Fibroblast of lung (primary cell): ENCODE results near the gene KIRREL2. TPM values are rescaled to one million over a fixed set of nuclear protein-coding genes. Genes with fewer than 3 reads are reported as not detected.

Source experiments
- DNase-seq, 2 donors: peaks; one replicate each; pipeline versions ENCODE4 v3.0.0 to v3.0.0-alpha.2; 2010; ENCODE audit warnings: low read depth in 2 of 2
- H2AFZ ChIP-seq: 2 replicates; pipeline ENCODE4 v1.5.1; 2012; ENCODE audit warnings: low read length, control low read depth, inconsistent platforms
- H3K27ac ChIP-seq: 2 replicates; pipeline ENCODE4 v1.5.1; 2011; ENCODE audit warnings: low read length, control low read depth; ENCODE audit not compliant: insufficient read depth
- H3K27me3 ChIP-seq: 2 replicates; pipeline ENCODE4 v1.5.1; 2011; ENCODE audit warnings: mild to moderate bottlenecking, low read length; ENCODE audit not compliant: control insufficient read depth, insufficient read depth
- H3K36me3 ChIP-seq: 2 replicates; pipeline ENCODE4 v1.5.1; 2011; ENCODE audit warnings: low read length; ENCODE audit not compliant: control insufficient read depth, insufficient read depth
- H3K4me1 ChIP-seq: 2 replicates; pipeline ENCODE4 v1.5.1; 2011; ENCODE audit warnings: low read length; ENCODE audit not compliant: control insufficient read depth, insufficient read depth; ENCODE audit errors: extremely low read depth
- H3K4me2 ChIP-seq: 2 replicates; pipeline ENCODE4 v1.5.1; 2011; ENCODE audit warnings: low read length, control low read depth; ENCODE audit not compliant: insufficient read depth; ENCODE audit errors: extremely low read depth
- H3K4me3 ChIP-seq, 4 experiments: fragments of 200-600 bp in 1 of 4; sonication (generic) in 1 of 4; replicated peaks in 1 of 4; 2 replicates each; pipeline ENCODE4 v1.5.1; 2011 to 2016; ENCODE audit warnings: low read length in 4 of 4, low read depth in 3 of 4, mild to moderate bottlenecking in 3 of 4, control low read depth in 2 of 4, inconsistent platforms in 1 of 4, mixed read lengths in 1 of 4; ENCODE audit not compliant: insufficient read depth in 1 of 4; ENCODE audit errors: control extremely low read depth in 1 of 4
- H3K79me2 ChIP-seq: 2 replicates; pipeline ENCODE4 v1.5.1; 2012; ENCODE audit warnings: mild to moderate bottlenecking, low read length, inconsistent platforms; ENCODE audit not compliant: control insufficient read depth, insufficient read depth
- H3K9ac ChIP-seq: 2 replicates; pipeline ENCODE4 v1.5.1; 2011; ENCODE audit warnings: mild to moderate bottlenecking, low read length, control low read depth; ENCODE audit not compliant: insufficient read depth
- H3K9me3 ChIP-seq: 2 replicates; pipeline ENCODE4 v1.5.1; 2012; ENCODE audit warnings: low read depth, low read length; ENCODE audit not compliant: control insufficient read depth, insufficient read depth
- H4K20me1 ChIP-seq: 2 replicates; pipeline ENCODE4 v1.5.1; 2011; ENCODE audit warnings: low read length; ENCODE audit not compliant: control insufficient read depth, insufficient read depth; ENCODE audit errors: extremely low read depth
- CTCF ChIP-seq, 2 donors: IDR thresholded peaks in 1 of 2; conservative IDR thresholded peaks in 1 of 2; 1 replicate in 1 of 2; 2 replicates in 1 of 2; pipeline ENCODE4 v1.5.1; 2011 to 2012; ENCODE audit warnings: low read length in 2 of 2, control low read depth in 1 of 2, inconsistent platforms in 1 of 2, low read depth in 1 of 2, mild to moderate bottlenecking in 1 of 2
- EZH2 ChIP-seq: IDR thresholded peaks from 2 replicates; pipeline ENCODE4 v1.5.1; 2012; ENCODE audit warnings: low read length, control low read depth, mild to moderate bottlenecking; ENCODE audit errors: missing control alignments
- polyA plus RNA-seq, 2 donors: library from polyadenylated mRNA; depleted of rRNA in 1 of 2; stranded (reverse) in 1 of 2; unstranded in 1 of 2; fragments of >200 nt; gene quantifications; 2 replicates each; pipeline ENCODE4 v1.2.1, GENCODE V29; 2011 to 2012; ENCODE audit warnings: missing spikeins in 1 of 2
- total RNA-seq: library from RNA; depleted of rRNA; stranded (reverse); fragments of >200 nt; gene quantifications from 2 replicates; pipeline ENCODE4 v1.2.1, GENCODE V29; 2014

The KIRREL2 gene
- total and polyA plus RNA-seq, 2 donors (not counting 1 experiment from before 2014, with no cell fraction given) = under 0.01 TPM; not detected in 1

- Histone ChIP-seq H4K20me1 (no peaks in the 10 kb centered on the region), H3K4me3 (peak overlapping the region; percentile 75 to 94 (median 80)), H3K36me3 (peaks cover 12% of the 10 kb centered on the region), H2AFZ (no peak overlapping the region), H3K79me2 (peaks cover 4% of the 10 kb centered on the region), H3K9ac (peak overlapping the region; percentile 71), H3K27me3 (no peaks in the 10 kb centered on the region), H3K4me2 (peak overlapping the region; percentile 86), H3K9me3 (no peaks in the 10 kb centered on the region), H3K27ac (peak overlapping the region; percentile 36), H3K4me1 (peaks cover 8% of the 10 kb centered on the region)
- TF ChIP-seq EZH2 (no peak), CTCF (conservative IDR thresholded peaks at IDR 0.05 in 1 of 2, IDR thresholded peaks at IDR 0.05 in 1 of 2; ENCODE audit: low read depth in 1 of 2, low read length in 2 of 2) (no peak)
- no peak for DNase-seq
These were observed 41.2 kb downstream of the KIRREL2 start for GRCh38 chr19:35897706-35898451.

GRCh38 chr19:35898499-35898809 lies 41.7 kb downstream of the KIRREL2 start:
- Histone ChIP-seq H3K4me1 (peaks cover 12% of the 10 kb centered on the region), H3K79me2 (peaks cover 4% of the 10 kb centered on the region), H3K27me3 (no peaks in the 10 kb centered on the region), H3K27ac (peak overlapping the region; percentile 36), H3K4me2 (peak overlapping the region; percentile 86), H3K9ac (peak overlapping the region; percentile 71), H4K20me1 (no peaks in the 10 kb centered on the region), H2AFZ (peak overlapping the region; percentile 54), H3K36me3 (peaks cover 12% of the 10 kb centered on the region), H3K9me3 (no peaks in the 10 kb centered on the region), H3K4me3 (peak overlapping the region; percentile 75 to 94 (median 80))
- no peak for DNase-seq
- no peak for TF ChIP-seq CTCF (conservative IDR thresholded peaks at IDR 0.05 in 1 of 2, IDR thresholded peaks at IDR 0.05 in 1 of 2; ENCODE audit: low read depth in 1 of 2, low read length in 2 of 2)
- TF ChIP-seq EZH2 = no peak

GRCh38 chr19:35899547-35900214 lies 43.0 kb downstream of the KIRREL2 start:
- peak overlapping the region; percentile 88 for H3K4me2 ChIP-seq
- H3K27ac ChIP-seq = peak overlapping the region; percentile 87
- H3K9me3 ChIP-seq = no peaks in the 10 kb centered on the region
- H3K4me3 ChIP-seq = peak overlapping the region; percentile 75 to 94 (median 80)
- H2AFZ ChIP-seq = peak overlapping the region; percentile 34
- H4K20me1 ChIP-seq = no peaks in the 10 kb centered on the region
- peaks cover 9% of the 10 kb centered on the region for H3K36me3 ChIP-seq
- no peaks in the 10 kb centered on the region for H3K27me3 ChIP-seq
- peaks cover 13% of the 10 kb centered on the region for H3K4me1 ChIP-seq
- peak overlapping the region; percentile 71 for H3K9ac ChIP-seq
- peaks cover 4% of the 10 kb centered on the region for H3K79me2 ChIP-seq
- DNase-seq = peak; percentile 70 to 82
- no peak for TF ChIP-seq EZH2
- no peak for TF ChIP-seq CTCF (conservative IDR thresholded peaks at IDR 0.05 in 1 of 2, IDR thresholded peaks at IDR 0.05 in 1 of 2; ENCODE audit: low read depth in 1 of 2, low read length in 2 of 2)
